AG09309 (cell line): ENCODE data around the gene CD244.

Experiments used
- DNase-seq: peaks from one replicate; pipeline ENCODE4 v3.0.0-alpha.2; 2010; ENCODE audit warnings: low read depth
- H3K4me3 ChIP-seq: 2 replicates; pipeline ENCODE4 v1.5.1; 2011; ENCODE audit warnings: mild to moderate bottlenecking, low read depth, low read length, moderate library complexity; ENCODE audit not compliant: control insufficient read depth
- TF ChIP-seq, protein P1 (sequence below): IDR thresholded peaks from 2 replicates; pipeline ENCODE4 v1.5.1; 2011; ENCODE audit warnings: mild to moderate bottlenecking, low read depth, low read length, inconsistent platforms; ENCODE audit not compliant: insufficient read depth, control insufficient read depth; ENCODE audit errors: missing control alignments

Gene CD244

DNA sequence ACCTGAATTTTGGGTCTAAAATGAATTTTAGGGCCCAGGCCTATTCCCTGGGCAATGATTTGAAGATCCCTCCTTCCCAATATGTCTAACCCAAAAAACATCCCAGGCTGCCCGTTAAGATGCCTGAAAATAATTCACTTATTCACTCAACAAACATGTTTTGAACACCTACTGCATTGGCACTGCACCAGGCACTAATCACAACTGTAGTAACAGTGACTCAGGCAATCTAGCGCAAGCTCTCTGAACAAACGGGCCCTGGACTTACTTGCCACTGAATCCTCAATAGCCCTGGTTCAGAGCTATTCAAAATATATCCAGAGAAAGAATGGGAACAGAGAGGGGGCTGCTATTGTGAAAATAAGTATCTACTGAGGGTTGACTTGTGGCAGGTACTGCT is 4.2 kb downstream of the CD244 start:
- no peak for DNase-seq
- TF ChIP-seq, protein P1, sequence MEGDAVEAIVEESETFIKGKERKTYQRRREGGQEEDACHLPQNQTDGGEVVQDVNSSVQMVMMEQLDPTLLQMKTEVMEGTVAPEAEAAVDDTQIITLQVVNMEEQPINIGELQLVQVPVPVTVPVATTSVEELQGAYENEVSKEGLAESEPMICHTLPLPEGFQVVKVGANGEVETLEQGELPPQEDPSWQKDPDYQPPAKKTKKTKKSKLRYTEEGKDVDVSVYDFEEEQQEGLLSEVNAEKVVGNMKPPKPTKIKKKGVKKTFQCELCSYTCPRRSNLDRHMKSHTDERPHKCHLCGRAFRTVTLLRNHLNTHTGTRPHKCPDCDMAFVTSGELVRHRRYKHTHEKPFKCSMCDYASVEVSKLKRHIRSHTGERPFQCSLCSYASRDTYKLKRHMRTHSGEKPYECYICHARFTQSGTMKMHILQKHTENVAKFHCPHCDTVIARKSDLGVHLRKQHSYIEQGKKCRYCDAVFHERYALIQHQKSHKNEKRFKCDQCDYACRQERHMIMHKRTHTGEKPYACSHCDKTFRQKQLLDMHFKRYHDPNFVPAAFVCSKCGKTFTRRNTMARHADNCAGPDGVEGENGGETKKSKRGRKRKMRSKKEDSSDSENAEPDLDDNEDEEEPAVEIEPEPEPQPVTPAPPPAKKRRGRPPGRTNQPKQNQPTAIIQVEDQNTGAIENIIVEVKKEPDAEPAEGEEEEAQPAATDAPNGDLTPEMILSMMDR = no peak
- H3K4me3 ChIP-seq = no peak overlapping the region

DNA sequence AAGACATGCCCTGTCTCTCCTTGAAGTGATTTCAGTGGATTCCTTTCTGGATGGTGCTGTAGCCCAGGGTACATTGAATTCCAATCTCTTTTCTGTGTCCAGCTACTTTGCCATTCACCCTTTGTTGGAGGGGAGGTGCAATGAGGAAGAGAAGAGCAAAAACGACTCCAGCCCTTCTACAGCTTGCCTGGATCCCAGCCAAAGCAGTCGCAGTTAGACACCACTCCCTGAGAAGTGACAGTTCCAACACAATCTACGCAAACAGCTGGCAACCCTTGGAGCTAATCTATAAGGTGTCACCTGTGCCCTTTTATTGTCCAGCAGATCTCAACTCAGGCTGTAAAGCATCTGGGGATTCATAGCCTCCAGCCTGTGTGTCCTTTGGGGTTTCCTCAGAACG is 4.6 kb downstream of the CD244 start:
- no peak for DNase-seq

DNA sequence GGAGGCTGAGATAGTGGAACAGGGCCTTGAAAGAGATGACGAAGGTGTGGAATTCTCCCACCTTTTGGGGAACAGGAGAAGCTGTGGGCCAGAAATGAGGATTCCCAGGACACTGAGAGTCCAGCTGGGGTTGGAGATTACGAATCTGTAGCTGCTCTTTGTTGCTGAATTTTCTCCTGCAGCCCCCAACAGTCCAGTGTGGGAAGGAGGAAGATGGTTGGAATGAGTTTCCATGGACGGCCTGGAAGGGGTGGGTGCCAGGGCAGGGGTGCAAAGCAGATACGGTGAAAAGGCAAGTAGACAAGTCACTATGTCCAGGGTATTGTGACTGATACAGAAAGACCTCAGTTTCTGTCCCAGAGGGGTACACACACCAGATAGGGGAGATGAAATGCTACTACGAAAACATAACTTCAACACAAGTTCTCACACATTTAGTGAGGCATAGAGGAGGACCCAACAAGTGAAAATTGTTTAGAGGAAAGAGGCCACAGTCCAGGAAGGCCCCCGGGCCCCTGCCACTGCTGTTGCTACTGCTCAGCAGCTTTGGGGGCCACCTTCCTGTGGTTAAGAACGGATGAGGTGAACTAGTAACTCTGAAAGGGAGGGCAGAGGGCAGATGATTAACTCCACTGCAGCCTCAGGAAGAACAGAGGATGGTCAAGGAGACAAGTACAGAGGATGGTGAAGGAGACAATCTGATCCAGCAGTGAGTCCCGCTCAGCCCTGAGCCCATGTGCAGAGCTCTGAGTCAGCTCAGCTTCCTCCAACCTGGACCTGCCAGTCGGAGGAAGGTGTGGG is 7.3 kb downstream of the CD244 start:
- DNase-seq = no peak
- TF ChIP-seq, protein P1 = no peak

More for the DNA sequence above, 4.6 kb downstream of the CD244 start:
- TF ChIP-seq, protein P1 = no peak
- H3K4me3 ChIP-seq = no peak overlapping the region

DNA sequence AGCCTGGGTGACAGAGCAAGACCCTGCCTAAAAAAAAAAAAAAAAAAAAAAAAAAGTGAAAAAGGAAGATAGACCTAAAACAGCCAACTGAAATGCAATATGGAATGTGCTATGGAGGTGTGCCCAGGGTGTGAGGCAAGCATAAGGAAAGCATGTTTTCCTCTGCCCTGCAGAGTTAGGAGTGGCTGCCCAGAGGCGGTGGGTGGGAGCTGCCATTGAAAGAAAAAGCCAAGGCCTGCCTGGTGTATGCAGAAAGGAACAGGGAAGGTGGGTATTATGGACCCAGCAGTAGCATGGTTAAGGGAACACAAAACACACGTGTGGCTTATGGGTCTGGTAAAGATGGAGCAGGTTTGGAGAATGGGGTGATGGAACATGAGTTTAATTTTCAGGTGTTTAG is 8.9 kb downstream of the CD244 start:
- TF ChIP-seq, protein P1 = no peak
- H3K4me3 ChIP-seq = no peak overlapping the region
- no peak for DNase-seq

More for the DNA sequence above, 7.3 kb downstream of the CD244 start:
- H3K4me3 ChIP-seq = no peak overlapping the region

DNA sequence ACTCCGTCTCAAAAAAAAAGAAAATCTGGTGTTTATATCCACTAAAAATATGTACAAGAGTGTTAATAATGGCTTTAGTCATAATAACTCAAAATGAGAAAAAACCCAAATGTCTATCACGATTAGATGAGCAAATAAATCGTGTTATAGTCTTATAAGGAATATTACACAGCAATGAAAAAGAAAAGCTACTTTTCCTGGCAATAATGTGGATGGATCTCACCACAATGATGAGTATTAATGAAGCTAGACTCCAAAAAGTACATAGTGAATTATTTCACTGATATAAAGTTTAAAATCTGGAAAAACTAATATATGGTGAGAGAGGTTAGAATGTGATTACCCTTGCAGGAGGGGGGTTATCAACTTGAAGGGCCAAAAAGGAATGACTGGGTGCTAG is 9.7 kb downstream of the CD244 start:
- TF ChIP-seq, protein P1 = no peak
- H3K4me3 ChIP-seq = no peak overlapping the region
- DNase-seq = no peak

DNA sequence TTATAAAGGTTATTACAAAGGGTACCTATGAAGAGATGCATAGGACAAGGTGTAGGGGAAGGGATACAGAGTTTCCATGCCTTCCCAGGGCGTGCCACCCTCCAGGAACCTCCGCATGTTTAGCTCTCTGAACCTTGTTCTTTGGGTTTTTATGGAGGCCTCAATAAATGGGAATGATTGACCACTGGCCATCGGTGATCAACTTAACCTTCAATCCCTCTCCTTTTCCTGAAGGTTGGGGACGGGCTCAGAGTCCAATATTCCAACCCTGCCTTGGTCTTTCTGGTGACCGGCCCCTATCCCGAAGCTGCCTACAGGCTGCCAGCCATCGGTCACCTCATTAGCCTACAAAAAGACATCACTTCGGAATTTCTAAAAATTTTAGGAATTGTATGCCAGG is 11.7 kb downstream of the CD244 start:
- DNase-seq = no peak
- TF ChIP-seq, protein P1 = no peak
- no peak overlapping the region for H3K4me3 ChIP-seq
